Esophagus muscularis mucosa (tissue), 3 donors: ENCODE data around the gene NTRK2.

Experiments used
- CTCF ChIP-seq, 3 experiments: fragments of 200-600 bp in 2 of 3; fragments of 450-650 bp in 1 of 3; sonication (generic) in 2 of 3; IDR thresholded peaks; one replicate each; pipeline ENCODE4 v1.5.1; 2017 to 2019; ENCODE audit warnings: antibody characterized with exemption in 3 of 3, mild to moderate bottlenecking in 2 of 3, moderate library complexity in 1 of 3
- POLR2A ChIP-seq: fragments of 450-650 bp; IDR thresholded peaks from one replicate; pipeline ENCODE4 v1.6.1; 2017; ENCODE audit warnings: antibody characterized with exemption, moderate library complexity, mild to moderate bottlenecking, low read depth
- POLR2AphosphoS5 ChIP-seq, 2 donors: sonication (generic); formaldehyde crosslinking; IDR thresholded peaks; one replicate each; pipeline ENCODE4 v1.6.1; 2017; ENCODE audit warnings: antibody characterized with exemption in 2 of 2

- TF ChIP-seq CTCF (IDR thresholded peaks at IDR 0.05), result no peak
- TF ChIP-seq POLR2AphosphoS5 (IDR thresholded peaks at IDR 0.05), result no peak
- TF ChIP-seq POLR2A, result no peak
These were observed 258.9 kb downstream of the NTRK2 start for GRCh38 chr9:84928419-84928818.
